CD4-positive, alpha-beta T cell treated with Interleukin-1 beta for 1 hour (primary cell): Measurements from ENCODE around the gene MYBPH.

Experiments used
- DNase-seq, 2 donors: peaks; one replicate each; pipeline ENCODE4 v3.0.0-alpha.2; 2020 to 2022

The MYBPH gene

DNA sequence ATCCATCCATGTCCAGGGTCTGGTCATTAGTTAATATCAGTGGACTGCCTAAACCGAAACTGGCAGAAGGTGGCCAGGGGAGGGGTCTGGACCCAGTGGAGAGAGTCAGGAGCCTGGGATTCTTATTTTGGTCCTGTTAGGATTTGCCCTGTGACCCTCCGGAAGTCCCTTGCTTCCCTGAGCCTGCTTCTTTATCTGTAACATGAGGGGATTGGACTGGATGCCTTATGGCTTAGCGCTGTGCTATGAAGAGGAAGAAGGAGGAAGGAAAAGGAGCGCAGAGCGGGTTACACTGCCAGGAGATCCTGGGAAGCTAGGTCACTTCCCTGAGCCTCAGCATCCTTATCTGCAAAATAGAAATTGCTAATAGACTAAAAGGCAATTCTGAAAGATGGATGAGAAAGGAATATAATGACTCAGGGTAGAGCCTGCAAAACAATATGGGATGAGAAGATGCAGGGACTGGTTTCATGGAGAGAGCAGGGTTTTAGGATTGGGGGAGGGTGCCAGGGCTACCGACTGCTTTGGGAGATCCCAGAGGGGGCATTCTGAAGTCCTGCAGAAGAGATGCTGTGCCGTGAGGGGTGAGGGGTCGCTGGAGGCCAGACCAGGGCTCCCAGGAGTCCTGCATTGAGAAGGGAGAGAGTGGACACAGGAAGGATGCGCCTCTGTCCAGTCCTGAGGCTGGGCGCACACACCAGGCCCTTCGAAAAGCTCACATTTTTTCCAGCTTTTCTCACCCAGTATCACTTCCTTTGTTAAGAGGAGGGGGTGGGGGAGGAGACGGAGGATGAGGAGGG is 48.6 kb downstream of the MYBPH start:
- no peak for DNase-seq

DNA sequence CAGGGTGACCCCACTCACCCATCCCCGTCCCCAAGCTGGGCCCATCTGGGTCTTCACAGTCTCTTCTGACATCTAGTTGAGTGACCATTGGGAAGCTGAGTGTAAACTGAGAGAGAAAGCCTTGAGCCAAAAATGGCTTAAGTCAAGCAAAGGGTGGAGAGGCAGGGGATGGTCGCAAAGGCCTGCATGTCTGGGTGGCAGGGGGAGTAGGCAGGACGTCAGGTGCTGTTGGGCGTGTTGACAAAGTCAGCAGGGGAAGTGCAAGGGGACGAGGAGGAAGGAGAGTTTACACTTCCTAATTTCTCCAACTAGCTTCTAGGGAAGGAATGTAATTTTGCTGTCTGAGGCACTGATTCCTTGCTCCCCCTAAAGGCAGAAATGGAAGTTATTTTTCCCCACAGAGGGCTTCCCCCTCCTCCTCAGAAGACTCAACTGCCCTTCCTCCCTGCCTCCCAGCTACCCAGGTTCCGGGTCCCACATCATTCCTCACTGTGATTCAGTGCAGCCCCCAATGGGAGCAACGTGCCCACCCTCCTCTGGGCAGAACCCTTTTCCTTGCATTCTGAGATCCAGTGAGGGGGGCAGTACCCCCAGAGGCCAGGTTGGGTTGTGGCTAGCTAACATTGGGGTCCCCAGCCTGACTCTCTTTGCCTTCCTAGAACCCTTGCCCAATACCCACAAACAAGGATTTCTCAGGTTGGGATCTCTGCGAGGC is 49.3 kb downstream of the MYBPH start:
- no peak for DNase-seq

DNA sequence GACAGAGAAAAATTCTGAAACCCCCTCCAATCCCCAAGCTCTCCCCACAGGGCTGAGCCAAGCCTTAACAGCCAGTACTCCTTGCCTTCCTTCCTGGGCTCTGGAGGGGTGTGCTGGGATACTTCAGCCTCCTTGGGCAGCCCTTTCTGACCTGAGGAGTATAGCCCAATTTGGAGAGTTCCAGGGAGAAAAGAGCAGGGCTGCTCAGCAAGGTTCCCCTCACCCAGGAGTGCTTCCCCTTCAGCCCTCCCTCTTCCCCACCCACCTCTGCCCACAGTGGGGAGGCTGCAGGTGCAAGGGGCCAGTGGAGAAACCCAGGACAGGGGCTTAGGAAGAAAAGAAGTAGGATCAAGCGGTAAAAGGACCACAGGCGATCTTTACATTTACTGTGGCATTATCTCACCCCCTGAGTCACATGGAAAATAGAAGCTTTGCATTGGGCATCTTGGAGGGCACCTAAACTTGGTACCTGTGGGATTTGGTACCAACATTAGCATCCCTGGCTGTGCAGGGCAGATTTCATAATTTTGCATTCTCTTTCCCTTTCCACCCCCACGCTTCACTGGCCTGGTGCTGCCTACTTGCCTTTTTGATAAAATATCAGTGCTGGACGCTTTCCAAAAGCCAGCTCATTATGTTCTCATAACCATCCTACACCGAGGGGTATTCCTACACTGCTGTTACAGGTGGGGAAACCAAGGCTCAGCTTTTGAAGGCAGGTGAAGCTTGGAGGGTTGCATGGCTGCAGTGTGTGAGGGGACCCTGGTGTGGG is 50.9 kb downstream of the MYBPH start:
- DNase-seq: no peak

- DNase-seq: no peak
These were observed 51.6 kb downstream of the MYBPH start for GRCh38 chr1:203124011-203124410.

DNA sequence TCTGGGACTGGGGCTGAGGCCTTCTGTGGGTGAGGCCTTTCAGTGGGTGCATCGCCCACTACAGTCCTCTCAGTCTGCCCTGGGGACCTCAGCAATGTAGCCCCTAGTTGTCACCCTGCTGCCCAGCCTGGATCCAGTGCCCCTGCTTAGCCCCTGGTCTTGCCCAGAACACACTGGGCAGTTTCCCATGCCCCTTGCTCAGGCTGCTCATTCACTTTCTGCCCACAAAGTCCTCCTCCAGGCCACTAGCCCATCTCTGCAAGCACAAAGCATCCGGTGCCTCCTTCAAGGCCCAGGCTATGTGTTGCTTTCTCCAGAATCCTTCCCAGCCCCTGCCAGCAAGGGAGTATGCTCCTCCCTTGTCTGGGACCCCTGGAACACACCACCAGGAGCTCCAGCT is 53.5 kb downstream of the MYBPH start:
- DNase-seq: no peak

GRCh38 chr1:203121186-203122015 is 54.2 kb downstream of the MYBPH start:
- DNase-seq: no peak

GRCh38 chr1:203120325-203121153 is 55.1 kb downstream of the MYBPH start:
- no peak for DNase-seq
